HepG2 (cell line): ENCODE results near the gene PLVAP. TPM values are rescaled to one million over a fixed set of nuclear protein-coding genes. Genes with fewer than 3 reads are reported as not detected.
A peak's percentile ranks its signal among the peaks of the same experiment; 100 is the strongest.

Experiments
- ATAC-seq: fragments of 200-7000 bp; cut with Tn5 transposase; 3 replicates; pipeline ENCODE4 v1.9.1; 2020; ENCODE audit warnings: mild to moderate bottlenecking, moderate library complexity
- BruUV-seq: library from RNA; stranded (reverse); fragments of 400-500 nt; replicated peaks from 2 replicates; lab custom pipeline; 2021; lab: Mats Ljungman, UMichigan
- CTCF ChIA-PET: fragments of 300-600 bp; formaldehyde crosslinking; extraction: SDS; loops from one replicate; lab custom pipeline; 2021; ENCODE audit warnings: low total read pairs, inconsistent platforms, low intra/inter-chr PET ratio; lab: Yijun Ruan, JAX
- POLR2A ChIA-PET: fragments of 350-600 bp; sonication (Branson Sonifier 250); formaldehyde crosslinking; loops from one replicate; lab custom pipeline; 2020; ENCODE audit warnings: antibody characterized with exemption, inconsistent platforms; lab: Yijun Ruan, JAX
- DNase-seq: peaks from one replicate; pipeline ENCODE4 v3.0.0-alpha.2; 2015; ENCODE audit warnings: low spot score
- FAIRE-seq: peaks from 3 replicates; lab custom pipeline; 2011; peaks lifted over from hg19 to GRCh38; lab: Jason Lieb, UNC
- H2AFZ ChIP-seq: one replicate; pipeline ENCODE4 v1.6.1; 2011; ENCODE audit warnings: low read length, inconsistent platforms
- H3K27ac ChIP-seq: fragments of 300-600 bp; 3 replicates; pipeline ENCODE4 v1.8.0; 2011; ENCODE audit warnings: mixed run types, mild to moderate bottlenecking, mixed read lengths, low read length, inconsistent platforms; ENCODE audit not compliant: insufficient read depth; ENCODE audit errors: extremely low read length
- H3K27me3 ChIP-seq, 2 experiments: fragments of 200-600 bp in 1 of 2; 2 replicates in 1 of 2; 3 replicates in 1 of 2; pipeline versions ENCODE4 v1.6.0 to v1.8.0; 2011; ENCODE audit warnings: low read length in 2 of 2, mild to moderate bottlenecking in 2 of 2, moderate library complexity in 2 of 2, inconsistent platforms in 1 of 2; ENCODE audit not compliant: insufficient read depth in 2 of 2, control insufficient read depth in 1 of 2
- H3K36me3 ChIP-seq, 2 experiments: fragments of 200-600 bp in 1 of 2; replicated peaks in 1 of 2; 2 replicates in 1 of 2; 3 replicates in 1 of 2; pipeline versions ENCODE4 v1.5.1 to v1.8.0; 2011; ENCODE audit warnings: low read length in 2 of 2, inconsistent platforms in 1 of 2; ENCODE audit not compliant: insufficient read depth in 2 of 2, control insufficient read depth in 1 of 2
- H3K4me1 ChIP-seq: 2 replicates; pipeline ENCODE4 v1.5.1; 2012; ENCODE audit warnings: low read length, inconsistent platforms; ENCODE audit not compliant: insufficient read depth
- H3K4me2 ChIP-seq: 2 replicates; pipeline ENCODE4 v1.6.0; 2011; ENCODE audit warnings: low read depth, low read length, inconsistent platforms
- H3K4me3 ChIP-seq, 3 experiments: fragments of 200-600 bp in 1 of 3; sonication (generic), shearing (Covaris generic) in 1 of 3; replicated peaks in 1 of 3; 2 replicates each; pipeline ENCODE4 v1.5.1; 2011 to 2016; ENCODE audit warnings: low read length in 3 of 3, inconsistent platforms in 2 of 3, low read depth in 2 of 3, mild to moderate bottlenecking in 2 of 3, control low read depth in 1 of 3, mixed read lengths in 1 of 3; ENCODE audit not compliant: insufficient read depth in 1 of 3
- H3K79me2 ChIP-seq: one replicate; pipeline ENCODE4 v1.6.1; 2011; ENCODE audit warnings: low read length, inconsistent platforms; ENCODE audit not compliant: insufficient read depth
- H3K9ac ChIP-seq: 2 replicates; pipeline ENCODE4 v1.6.0; 2011; ENCODE audit warnings: mild to moderate bottlenecking, low read depth, low read length, inconsistent platforms; ENCODE audit not compliant: insufficient read depth
- H3K9me3 ChIP-seq: 2 replicates; pipeline ENCODE4 v1.5.1; 2012; ENCODE audit warnings: mild to moderate bottlenecking, low read length
- H4K20me1 ChIP-seq: 2 replicates; pipeline ENCODE4 v1.6.0; 2011; ENCODE audit warnings: inconsistent platforms, mild to moderate bottlenecking, low read length, moderate library complexity; ENCODE audit not compliant: insufficient read depth
- AGO2 ChIP-seq: fragments of 200-400 bp; formaldehyde crosslinking; optimal IDR thresholded peaks from 2 replicates; pipeline ENCODE3; 2017; ENCODE audit warnings: mild to moderate bottlenecking, low read depth, low read length, moderate library complexity
- FOXK2 ChIP-seq: fragments of 450-650 bp; IDR thresholded peaks from 2 replicates; pipeline ENCODE4 v1.6.1; 2016
- HOXA5 ChIP-seq: sonication (generic); formaldehyde crosslinking; IDR thresholded peaks from 2 replicates; pipeline ENCODE4 v1.4.0; 2020; ENCODE audit warnings: missing genetic modification reagents
- KDM1A ChIP-seq: IDR thresholded peaks from 2 replicates; pipeline ENCODE4 v1.6.1; 2016; ENCODE audit warnings: missing compliant biosample characterization
- NR2C2 ChIP-seq: sonication (generic); formaldehyde crosslinking; IDR thresholded peaks from 2 replicates; pipeline ENCODE4 v1.4.0; 2020; ENCODE audit warnings: missing genetic modification reagents, mild to moderate bottlenecking, moderate library complexity, borderline replicate concordance
- RBFOX2 ChIP-seq: fragments of 200-400 bp; formaldehyde crosslinking; IDR thresholded peaks from 2 replicates; pipeline ENCODE4 v1.6.1; 2017; ENCODE audit warnings: low read depth, mild to moderate bottlenecking, low read length
- ZNF788 ChIP-seq: sonication (generic); formaldehyde crosslinking; IDR thresholded peaks from 2 replicates; pipeline ENCODE4 v1.5.0; 2020; ENCODE audit warnings: mild to moderate bottlenecking, missing genetic modification reagents, borderline replicate concordance
- ZNF792 ChIP-seq: IDR thresholded peaks from 2 replicates; pipeline ENCODE4 v1.6.1; 2016
- WGBS: methylation state at CpG from one replicate; pipeline ENCODE4 v1.1.6; 2017; ENCODE audit warnings: low lambda C conversion rate; 5-methylcytosine and 5-hydroxymethylcytosine counted together
- in situ Hi-C: cut with HindIII; loops from 2 replicates; pipeline ENCODE4 v1.10.0; 2017; ENCODE audit warnings: low pct_unique_long_range_greater_than_20kb; ENCODE audit not compliant: extremely low pct_ligation_motif_present
- intact Hi-C: fragments of 100-400 bp; cut with micrococcal nuclease; formaldehyde crosslinking; loops from one replicate; pipeline ENCODE4 v1.10.0; 2022; ENCODE audit not compliant: unreplicated experiment
- polyA plus RNA-seq, 8 experiments: library from polyadenylated mRNA; depleted of rRNA in 3 of 8; stranded (reverse) in 7 of 8; unstranded in 1 of 8; fragments of >200 nt; fragmentation: Illumina TruSeq in 4 of 8; extraction: Trizol in 4 of 8; gene quantifications; 2 replicates each; pipeline versions ENCODE4 v1.2.1 to v1.2.3, GENCODE V29; 2011 to 2016; ENCODE audit warnings: low read depth in 4 of 8, missing spikeins in 1 of 8, mixed read lengths in 1 of 8; ENCODE audit not compliant: insufficient read depth in 1 of 8
- total RNA-seq, 5 experiments: library from RNA; depleted of rRNA; stranded (reverse); fragments of >200 nt; fragmentation: Illumina TruSeq; extraction: Trizol; gene quantifications; 2 replicates each; pipeline ENCODE4 v1.2.3, GENCODE V29; 2016; ENCODE audit warnings: low read depth in 1 of 5
- TF ChIP-seq, protein P1 (sequence below): sonication (generic); formaldehyde crosslinking; IDR thresholded peaks from 2 replicates; pipeline ENCODE4 v1.4.0; 2020; ENCODE audit warnings: mild to moderate bottlenecking, missing genetic modification reagents
- TF ChIP-seq, protein P2 (sequence below): IDR thresholded peaks from 2 replicates; pipeline ENCODE4 v1.6.1; 2016; ENCODE audit warnings: missing biosample characterization, missing genetic modification reagents, low read depth
- TF ChIP-seq, protein P3 (sequence below): sonication (generic); formaldehyde crosslinking; IDR thresholded peaks from 2 replicates; pipeline ENCODE4 v1.5.0; 2020; ENCODE audit warnings: mild to moderate bottlenecking, missing genetic modification reagents
- TF ChIP-seq, protein P4 (sequence below): IDR thresholded peaks from 2 replicates; pipeline ENCODE4 v1.6.1; 2016; ENCODE audit warnings: missing genetic modification reagents, missing compliant biosample characterization

The PLVAP gene
- total and polyA plus RNA-seq, 2 of the 13 experiments (the other 11 are each of a cell fraction or from before 2014, with no cell fraction given), result 0.26 TPM; not detected in 1

DNA sequence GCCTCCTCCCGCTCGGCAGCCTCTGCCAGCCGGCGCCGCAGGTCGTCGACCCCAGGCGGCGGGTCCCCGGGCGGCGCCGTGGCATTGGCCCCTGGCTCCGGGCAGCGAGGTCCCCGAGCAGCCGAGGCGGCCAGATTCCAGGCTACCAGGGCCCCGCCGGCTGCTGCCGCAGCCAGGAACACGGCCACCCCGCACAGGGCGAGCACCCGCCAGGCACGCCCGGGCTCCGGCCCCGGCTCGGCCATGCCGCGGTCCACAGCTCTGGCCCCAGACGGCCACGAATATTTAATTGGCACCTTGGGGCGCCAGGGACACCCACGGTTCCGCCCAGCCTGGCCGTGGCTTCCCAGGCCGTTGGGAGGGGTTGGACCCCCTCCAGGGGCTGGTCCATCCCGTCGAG is 16.8 kb upstream of the PLVAP start, which contains the start of gene CCDC194:
TSS of gene CCDC194 (minus strand) at position 283 of the 400 bp plus-strand sequence. CDS start at position 245, 38 bp downstream.
- FAIRE-seq (no peak), ATAC-seq (no peak), DNase-seq (no peak)
- Histone ChIP-seq H3K27me3 (peaks cover 0 to 1% of the 10 kb centered on the region in 2 experiments; a peak in 1 of 5 replicates), H3K36me3 (no peaks in the 10 kb centered on the region), H3K27ac (no peak within 1 kb of the TSS), H3K9ac (no peak within 1 kb of the TSS), H3K4me1 (peaks cover 8% of the 10 kb centered on the region), H3K79me2 (no peaks in the 10 kb centered on the region), H2AFZ (no peak within 1 kb of the TSS), H4K20me1 (no peaks in the 10 kb centered on the region), H3K4me3 (no peak within 1 kb of the TSS), H3K9me3 (peaks cover 9% of the 10 kb centered on the region), H3K4me2 (no peak within 1 kb of the TSS)
- intact Hi-C loops, result no loop called here
- POLR2A ChIA-PET, result no interaction called here
- TF ChIP-seq RBFOX2 (peak; percentile 45), HOXA5 (CRISPR knock-in tag) (no peak), AGO2 (peak; percentile 87)
- BruUV-seq, result no TSS peak
- in situ Hi-C loops, result no loop called here
- 85% methylated on average over 22 of the region's 41 CpGs for WGBS
- CTCF ChIA-PET, result no interaction called here

DNA sequence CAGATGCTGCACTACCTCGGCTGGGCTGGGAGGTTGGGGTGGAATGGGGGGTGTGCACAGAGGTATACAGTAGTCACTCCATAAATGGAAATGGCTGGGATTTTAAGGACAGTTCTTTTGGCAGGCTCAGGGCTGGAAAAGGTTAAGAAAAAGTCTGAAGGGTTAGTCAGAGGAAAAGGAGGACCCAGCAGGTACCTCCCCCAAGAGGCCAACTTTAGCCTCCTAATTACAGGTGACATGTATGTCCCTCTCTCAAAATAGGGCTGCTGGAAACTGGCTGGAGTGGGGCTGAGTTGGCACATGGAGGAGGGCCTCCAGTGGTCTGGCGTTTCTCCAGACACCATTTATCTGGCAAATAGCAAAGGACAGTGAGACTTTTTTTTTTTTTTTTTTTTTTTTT is 15.9 kb upstream of the PLVAP start:
- Histone ChIP-seq H3K36me3 (no peaks in the 10 kb centered on the region), H3K79me2 (no peaks in the 10 kb centered on the region), H3K9ac (no peak overlapping the region), H3K9me3 (peaks cover 10% of the 10 kb centered on the region), H3K27ac (no peak overlapping the region), H2AFZ (no peak overlapping the region), H3K4me3 (no peak overlapping the region), H3K4me1 (peaks cover 8% of the 10 kb centered on the region), H3K27me3 (peaks cover 0 to 1% of the 10 kb centered on the region in 2 experiments; a peak in 1 of 5 replicates), H3K4me2 (no peak overlapping the region), H4K20me1 (no peaks in the 10 kb centered on the region)
- in situ Hi-C loops, result no loop called here
- no TSS peak for BruUV-seq
- POLR2A ChIA-PET, result no interaction called here
- DNase-seq (no peak), ATAC-seq (no peak), FAIRE-seq (no peak)
- TF ChIP-seq ZNF788 (no peak), NR2C2 (CRISPR knock-in tag) (no peak), FOXK2 (no peak), ZNF792 (CRISPR knock-in tag) (no peak), KDM1A (CRISPR knock-in tag) (no peak)
- TF ChIP-seq, protein P1, sequence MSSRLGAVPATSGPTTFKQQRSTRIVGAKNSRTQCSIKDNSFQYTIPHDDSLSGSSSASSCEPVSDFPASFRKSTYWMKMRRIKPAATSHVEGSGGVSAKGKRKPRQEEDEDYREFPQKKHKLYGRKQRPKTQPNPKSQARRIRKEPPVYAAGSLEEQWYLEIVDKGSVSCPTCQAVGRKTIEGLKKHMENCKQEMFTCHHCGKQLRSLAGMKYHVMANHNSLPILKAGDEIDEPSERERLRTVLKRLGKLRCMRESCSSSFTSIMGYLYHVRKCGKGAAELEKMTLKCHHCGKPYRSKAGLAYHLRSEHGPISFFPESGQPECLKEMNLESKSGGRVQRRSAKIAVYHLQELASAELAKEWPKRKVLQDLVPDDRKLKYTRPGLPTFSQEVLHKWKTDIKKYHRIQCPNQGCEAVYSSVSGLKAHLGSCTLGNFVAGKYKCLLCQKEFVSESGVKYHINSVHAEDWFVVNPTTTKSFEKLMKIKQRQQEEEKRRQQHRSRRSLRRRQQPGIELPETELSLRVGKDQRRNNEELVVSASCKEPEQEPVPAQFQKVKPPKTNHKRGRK (CRISPR knock-in tag), result no peak
- TF ChIP-seq, protein P2, sequence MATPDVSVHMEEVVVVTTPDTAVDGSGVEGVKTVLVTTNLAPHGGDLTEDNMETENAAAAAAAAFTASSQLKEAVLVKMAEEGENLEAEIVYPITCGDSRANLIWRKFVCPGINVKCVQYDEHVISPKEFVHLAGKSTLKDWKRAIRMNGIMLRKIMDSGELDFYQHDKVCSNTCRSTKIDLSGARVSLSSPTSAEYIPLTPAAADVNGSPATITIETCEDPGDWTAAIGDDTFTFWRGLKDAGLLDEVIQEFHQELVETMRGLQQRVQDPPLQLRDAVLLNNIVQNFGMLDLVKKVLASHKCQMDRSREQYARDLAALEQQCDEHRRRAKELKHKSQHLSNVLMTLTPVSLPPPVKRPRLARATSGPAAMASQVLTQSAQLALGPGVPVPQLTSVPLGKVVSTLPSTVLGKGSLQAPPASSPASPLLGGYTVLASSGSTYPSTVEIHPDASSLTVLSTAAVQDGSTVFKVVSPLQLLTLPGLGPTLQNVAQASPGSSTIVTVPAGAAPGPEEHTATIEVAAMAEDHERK (CRISPR knock-in tag), result no peak
- TF ChIP-seq, protein P3, sequence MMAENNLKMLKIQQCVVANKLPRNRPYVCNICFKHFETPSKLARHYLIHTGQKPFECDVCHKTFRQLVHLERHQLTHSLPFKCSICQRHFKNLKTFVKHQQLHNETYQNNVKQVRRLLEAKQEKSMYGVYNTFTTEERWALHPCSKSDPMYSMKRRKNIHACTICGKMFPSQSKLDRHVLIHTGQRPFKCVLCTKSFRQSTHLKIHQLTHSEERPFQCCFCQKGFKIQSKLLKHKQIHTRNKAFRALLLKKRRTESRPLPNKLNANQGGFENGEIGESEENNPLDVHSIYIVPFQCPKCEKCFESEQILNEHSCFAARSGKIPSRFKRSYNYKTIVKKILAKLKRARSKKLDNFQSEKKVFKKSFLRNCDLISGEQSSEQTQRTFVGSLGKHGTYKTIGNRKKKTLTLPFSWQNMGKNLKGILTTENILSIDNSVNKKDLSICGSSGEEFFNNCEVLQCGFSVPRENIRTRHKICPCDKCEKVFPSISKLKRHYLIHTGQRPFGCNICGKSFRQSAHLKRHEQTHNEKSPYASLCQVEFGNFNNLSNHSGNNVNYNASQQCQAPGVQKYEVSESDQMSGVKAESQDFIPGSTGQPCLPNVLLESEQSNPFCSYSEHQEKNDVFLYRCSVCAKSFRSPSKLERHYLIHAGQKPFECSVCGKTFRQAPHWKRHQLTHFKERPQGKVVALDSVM, result no peak
- TF ChIP-seq, protein P4, sequence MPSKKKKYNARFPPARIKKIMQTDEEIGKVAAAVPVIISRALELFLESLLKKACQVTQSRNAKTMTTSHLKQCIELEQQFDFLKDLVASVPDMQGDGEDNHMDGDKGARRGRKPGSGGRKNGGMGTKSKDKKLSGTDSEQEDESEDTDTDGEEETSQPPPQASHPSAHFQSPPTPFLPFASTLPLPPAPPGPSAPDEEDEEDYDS (CRISPR knock-in tag), result no peak
- intact Hi-C loops, result no loop called here
- CTCF ChIA-PET, result no interaction called here
- 44% methylated on average over 2 of the region's 2 CpGs for WGBS
